Spleen (tissue), 7 donors: ENCODE data around the gene PLCG2.

ENCODE experiments used
- CTCF ChIP-seq, 11 experiments: fragments of 200-600 bp in 7 of 11; fragments of 450-650 bp in 4 of 11; sonication (generic) in 4 of 11; IDR thresholded peaks in 8 of 11; conservative IDR thresholded peaks in 3 of 11; 1 replicate in 7 of 11; 2 replicates in 4 of 11; pipeline versions ENCODE4 v1.4.0 to v1.8.0; 2016 to 2021; ENCODE audit warnings: antibody characterized with exemption in 11 of 11, inconsistent platforms in 4 of 11, mild to moderate bottlenecking in 1 of 11
- POLR2A ChIP-seq, 3 donors: fragments of 450-650 bp; IDR thresholded peaks; one replicate each; pipeline ENCODE4 v1.5.1; 2017; ENCODE audit warnings: antibody characterized with exemption in 3 of 3, mild to moderate bottlenecking in 1 of 3
- POLR2AphosphoS5 ChIP-seq, 3 donors: sonication (generic); formaldehyde crosslinking; IDR thresholded peaks; one replicate each; pipeline ENCODE4 v1.5.1; 2017; ENCODE audit warnings: antibody characterized with exemption in 3 of 3
- donor health status: DM: no; HTN: no; CAD: no; lungs with moderate emphysema.
- donor health status: DM: no; HTN: no; CAD: no.
- donor health status: DM: no; HTN: no; CAD: no.

GRCh38 chr16:81810894-81811538 lies 31.9 kb downstream of the PLCG2 start:
- TF ChIP-seq POLR2A (IDR thresholded peaks at IDR 0.05): no peak
- no peak for TF ChIP-seq CTCF (IDR thresholded peaks at IDR 0.05 in 8 of 11, conservative IDR thresholded peaks at IDR 0.05 in 3 of 11)
- peak in 2 of 3 donors; percentile 42 to 66 for TF ChIP-seq POLR2AphosphoS5 (IDR thresholded peaks at IDR 0.05)
